Activated gamma-delta T cell treated with anti-CD3 and anti-CD28 coated beads, Interleukin-2, amount 50 U/mL, for 16 hours (primary cell): ENCODE data around the gene M1AP.

Experiments
- DNase-seq: peaks from one replicate; pipeline ENCODE4 v3.0.0-alpha.2; 2020; ENCODE audit warnings: low read depth

M1AP gene

DNA sequence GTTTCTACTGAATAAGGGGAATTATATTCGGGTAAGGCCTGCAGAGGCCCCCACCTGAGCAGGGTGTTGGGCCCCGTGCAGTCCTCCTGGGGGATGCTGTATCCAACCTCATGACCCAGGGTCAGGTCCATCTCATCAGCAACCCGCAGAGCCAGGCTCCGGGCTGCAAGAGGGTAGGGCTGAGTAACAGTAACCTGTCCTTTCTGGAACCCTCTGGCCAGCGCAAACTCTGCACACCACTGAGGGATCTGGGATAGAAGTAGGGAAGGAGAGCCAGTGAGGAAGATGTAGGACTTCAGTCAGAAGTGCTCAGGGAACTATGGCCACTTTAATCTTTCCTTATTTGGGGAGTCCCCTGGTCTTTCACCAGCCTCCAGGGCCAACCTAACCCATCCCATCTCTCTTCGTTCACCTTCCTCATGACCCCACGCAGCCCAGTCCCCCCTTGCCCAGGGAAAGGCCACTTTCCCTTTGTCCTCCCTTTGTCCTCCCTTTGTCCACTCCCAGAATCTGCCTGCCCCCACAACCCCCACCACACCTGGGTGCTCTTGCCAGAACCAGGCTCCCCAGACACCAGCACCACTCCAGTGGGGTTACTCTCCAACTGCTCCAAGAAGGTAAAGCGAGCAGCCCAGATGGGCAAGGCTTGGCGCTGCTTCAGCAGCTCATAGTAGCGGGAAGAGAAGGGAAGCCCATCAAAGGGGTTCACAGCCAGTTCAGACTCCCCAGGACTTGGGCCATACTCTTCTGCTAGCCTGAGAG, 123.0 kb downstream of the M1AP start:
- DNase-seq = no peak

DNA sequence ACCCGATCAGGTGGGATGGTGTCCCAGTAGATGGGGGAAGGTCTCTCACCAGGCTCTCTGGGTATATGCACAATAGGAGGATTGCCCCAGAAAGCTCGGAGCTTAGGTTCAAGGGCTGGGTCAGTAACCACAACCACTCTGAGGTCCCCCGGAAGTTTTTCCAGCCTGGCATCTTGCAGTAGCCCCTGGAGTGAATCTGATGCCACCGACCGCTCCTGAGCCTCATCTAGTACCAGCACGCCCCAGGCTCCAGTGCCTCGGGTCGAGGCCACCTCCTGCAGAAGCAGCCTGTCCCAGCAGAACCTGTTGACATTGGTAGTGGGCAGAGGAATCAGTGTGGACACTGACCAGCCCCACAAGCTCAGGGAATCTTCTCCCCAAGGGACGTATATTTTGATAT, 124.1 kb downstream of the M1AP start:
- no peak for DNase-seq

DNA sequence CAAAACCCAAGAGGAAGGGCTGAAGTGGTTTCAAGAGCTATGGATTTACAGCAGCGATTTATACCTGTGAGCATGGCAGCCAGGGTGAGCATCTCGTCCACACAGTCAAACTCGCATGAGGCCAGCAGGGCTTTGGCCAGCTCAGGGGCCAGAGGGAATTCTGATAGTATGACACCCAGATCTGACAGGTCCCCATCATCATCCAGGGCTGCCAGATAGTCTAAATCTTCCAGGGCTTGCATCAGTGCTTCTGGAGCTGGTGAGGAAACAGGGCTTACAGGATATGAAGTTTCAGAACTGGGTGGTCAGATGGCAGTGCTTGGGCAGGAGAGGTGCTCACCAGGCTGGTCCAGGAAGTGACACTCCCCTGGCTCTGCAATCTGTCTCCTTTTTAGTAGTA, 125.6 kb downstream of the M1AP start:
- DNase-seq = no peak

DNA sequence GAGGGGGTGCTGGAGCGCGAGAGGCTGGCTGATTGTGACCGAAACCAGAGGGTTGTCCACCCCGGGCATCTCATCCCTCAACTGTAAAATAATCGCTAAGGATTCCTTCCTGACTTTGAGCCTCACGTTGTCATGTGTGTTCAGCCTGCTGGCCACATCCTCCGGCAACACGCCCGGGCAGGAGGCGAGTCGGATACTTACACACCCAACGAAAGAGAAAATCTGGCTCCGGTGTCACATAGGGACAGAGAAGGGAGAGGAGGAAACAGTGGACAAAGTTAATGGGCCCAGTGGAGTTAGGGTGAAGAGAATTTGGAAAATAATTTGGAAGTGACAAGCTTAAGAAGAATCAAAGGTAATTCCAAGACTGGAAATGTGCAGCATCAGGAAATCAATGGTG, 131.5 kb downstream of the M1AP start:
- no peak for DNase-seq

GRCh38 chr2:74515981-74516633, 132.0 kb downstream of the M1AP start:
- peak; percentile 60 for DNase-seq

- DNase-seq = no peak
Observed at GRCh38 chr2:74515271-74515980, 132.7 kb downstream of the M1AP start.

GRCh38 chr2:74514368-74515270, 133.5 kb downstream of the M1AP start, which contains the start of gene TLX2:
Gene TLX2 (plus strand): TSS chr2:74514450. CDS start chr2:74514807, 357 bp downstream.
- DNase-seq = no peak

GRCh38 chr2:74513605-74514367, 134.3 kb downstream of the M1AP start:
- no peak for DNase-seq

- no peak for DNase-seq
Observed at GRCh38 chr2:74512744-74513604, 135.2 kb downstream of the M1AP start.

GRCh38 chr2:74511104-74511989, 136.8 kb downstream of the M1AP start:
- DNase-seq = no peak

DNA sequence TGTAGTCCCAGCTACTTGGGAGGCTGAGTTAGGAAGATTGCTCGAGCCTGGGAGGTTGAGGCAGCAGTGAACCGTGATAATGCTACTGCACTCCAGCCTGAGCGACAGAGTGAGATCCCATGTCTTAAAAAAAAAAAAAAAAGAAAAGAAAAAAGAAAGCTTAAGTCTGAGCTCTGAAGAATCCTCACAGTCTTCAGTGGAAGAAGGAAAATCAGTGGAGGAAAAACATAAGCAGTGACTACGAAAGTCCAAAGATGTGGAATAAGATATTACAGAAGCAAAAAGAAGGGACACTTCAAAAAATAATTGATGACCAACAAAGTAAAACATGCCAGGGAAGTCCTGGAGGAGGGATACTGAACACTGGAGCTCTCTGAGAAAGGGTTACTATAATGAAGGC, 137.9 kb downstream of the M1AP start:
- DNase-seq = no peak

DNA sequence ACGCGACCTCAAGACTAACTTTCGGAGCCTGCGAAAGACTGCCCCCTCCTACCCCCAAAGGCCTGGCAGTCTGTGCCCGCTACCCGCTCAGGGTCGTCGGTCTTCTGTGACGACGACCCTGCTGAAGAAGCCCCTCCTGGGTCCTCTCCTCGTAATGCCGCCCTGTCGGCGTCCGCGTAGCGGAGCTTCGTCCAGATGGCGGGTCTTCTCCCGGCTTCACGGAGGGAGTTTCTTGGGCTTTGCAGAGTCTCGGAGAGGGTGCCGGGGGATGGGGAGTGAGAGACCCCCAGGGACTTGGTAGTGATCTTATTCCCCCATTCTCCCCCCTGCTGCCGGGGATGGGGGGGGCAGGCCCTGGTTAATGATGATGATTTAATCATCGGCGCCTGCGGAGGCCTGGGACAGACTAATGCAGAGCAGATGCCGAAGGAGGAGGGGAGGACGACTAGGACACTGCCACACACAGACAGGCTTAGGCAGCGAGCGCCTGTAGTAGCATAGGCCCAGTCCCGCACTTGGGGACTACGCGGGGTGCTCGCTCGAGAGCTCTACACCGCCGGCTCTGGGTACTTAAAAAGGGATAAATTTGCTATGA, 140.1 kb downstream of the M1AP start:
- DNase-seq = no peak
